H1 (cell line): ENCODE data around the gene AP1S3. TPM values are rescaled to one million over a fixed set of nuclear protein-coding genes. Genes with fewer than 3 reads are reported as not detected.
A peak's percentile ranks its signal among the peaks of the same experiment; 100 is the strongest.

Source experiments
- HDAC2 ChIP-seq, 2 experiments: fragments of 300-600 bp in 1 of 2; sonication (generic) in 1 of 2; IDR thresholded peaks; 2 replicates each; pipeline ENCODE4 v1.6.1; 2011 to 2012; ENCODE audit warnings: low read depth in 2 of 2, low read length in 2 of 2, mild to moderate bottlenecking in 2 of 2, moderate library complexity in 2 of 2, borderline replicate concordance in 1 of 2, inconsistent platforms in 1 of 2
- POLR2A ChIP-seq, 2 experiments: IDR thresholded peaks; 1 replicate in 1 of 2; 2 replicates in 1 of 2; pipeline ENCODE4 v1.6.1; 2011; ENCODE audit warnings: low read depth in 2 of 2, low read length in 2 of 2, mild to moderate bottlenecking in 2 of 2; ENCODE audit errors: control extremely low read depth in 1 of 2
- polyA plus RNA-seq, 7 experiments: library from polyadenylated mRNA; depleted of rRNA in 3 of 7; stranded (reverse) in 5 of 7; unstranded in 2 of 7; fragments of >200 nt in 5 of 7; fragments of 200-250 nt in 2 of 7; gene quantifications; 1 replicate in 5 of 7; 2 replicates in 1 of 7; 4 replicates in 1 of 7; pipeline versions ENCODE4 v1.2.1 to v1.2.3, GENCODE V29; 2011 to 2013; ENCODE audit warnings: missing spikeins in 2 of 7, mixed read lengths in 2 of 7
- total RNA-seq: library from RNA; stranded (reverse); fragmentation: NEBNext Ultra II Directional; extraction: Animal tissue kit (Norgen Biotek cat#: 25700); gene quantifications from 2 replicates; pipeline ENCODE4 v1.2.1, GENCODE V29; 2021
- TF ChIP-seq, protein P1 (sequence below): fragments of 300-600 bp; sonication (generic); IDR thresholded peaks from 2 replicates; pipeline ENCODE4 v1.7.1; 2012; ENCODE audit warnings: low read length, moderate library complexity, mild to moderate bottlenecking, inconsistent platforms; ENCODE audit not compliant: insufficient replicate concordance
- TF ChIP-seq, protein P2 (sequence below): IDR thresholded peaks from 2 replicates; pipeline ENCODE4 v1.6.1; 2012; ENCODE audit warnings: low read length, inconsistent platforms

Gene AP1S3
- total and polyA plus RNA-seq, 2 of the 8 experiments (the other 6 are each of a cell fraction or from before 2014, with no cell fraction given) = 3.9 to 20.2 TPM

DNA sequence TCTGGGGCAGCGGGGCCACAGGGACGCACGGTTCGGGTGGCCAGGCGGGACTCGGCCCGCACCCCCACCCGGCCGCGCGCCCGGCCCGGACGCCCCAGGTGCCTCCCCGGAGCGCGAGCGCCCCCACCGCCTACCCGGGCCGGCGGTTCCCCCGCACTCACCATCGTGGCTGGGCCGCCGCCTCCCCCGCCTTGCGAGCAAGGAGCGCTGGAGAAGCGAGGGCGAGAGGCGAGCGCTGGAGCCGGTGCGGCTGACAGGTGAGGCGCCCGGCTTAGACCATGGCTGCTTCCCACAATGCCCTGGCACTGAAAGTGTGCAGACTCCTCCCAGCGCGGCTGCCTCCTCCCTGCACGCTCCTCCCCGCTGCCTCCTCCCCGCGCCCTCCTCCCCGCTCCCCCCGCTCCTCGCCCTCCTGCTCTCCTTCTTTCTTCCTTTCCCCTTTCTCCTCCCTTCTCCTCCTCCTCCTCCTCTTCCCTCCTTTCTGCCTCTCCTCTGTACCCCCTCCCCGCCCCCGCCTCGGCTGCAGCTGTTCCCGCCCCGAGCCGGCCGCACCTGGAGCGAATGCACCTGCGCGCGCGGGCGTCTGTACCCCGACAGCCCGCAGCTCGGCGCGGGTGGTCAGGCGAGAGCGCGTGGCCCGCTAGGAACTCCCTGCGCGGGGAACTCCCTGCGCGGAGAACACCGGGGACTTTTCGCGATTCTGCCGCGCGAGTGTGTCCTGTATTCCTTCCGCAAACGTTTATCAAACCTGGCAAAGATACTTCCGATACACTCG lies at the start of gene AP1S3 (continued):
- TF ChIP-seq, protein P1, sequence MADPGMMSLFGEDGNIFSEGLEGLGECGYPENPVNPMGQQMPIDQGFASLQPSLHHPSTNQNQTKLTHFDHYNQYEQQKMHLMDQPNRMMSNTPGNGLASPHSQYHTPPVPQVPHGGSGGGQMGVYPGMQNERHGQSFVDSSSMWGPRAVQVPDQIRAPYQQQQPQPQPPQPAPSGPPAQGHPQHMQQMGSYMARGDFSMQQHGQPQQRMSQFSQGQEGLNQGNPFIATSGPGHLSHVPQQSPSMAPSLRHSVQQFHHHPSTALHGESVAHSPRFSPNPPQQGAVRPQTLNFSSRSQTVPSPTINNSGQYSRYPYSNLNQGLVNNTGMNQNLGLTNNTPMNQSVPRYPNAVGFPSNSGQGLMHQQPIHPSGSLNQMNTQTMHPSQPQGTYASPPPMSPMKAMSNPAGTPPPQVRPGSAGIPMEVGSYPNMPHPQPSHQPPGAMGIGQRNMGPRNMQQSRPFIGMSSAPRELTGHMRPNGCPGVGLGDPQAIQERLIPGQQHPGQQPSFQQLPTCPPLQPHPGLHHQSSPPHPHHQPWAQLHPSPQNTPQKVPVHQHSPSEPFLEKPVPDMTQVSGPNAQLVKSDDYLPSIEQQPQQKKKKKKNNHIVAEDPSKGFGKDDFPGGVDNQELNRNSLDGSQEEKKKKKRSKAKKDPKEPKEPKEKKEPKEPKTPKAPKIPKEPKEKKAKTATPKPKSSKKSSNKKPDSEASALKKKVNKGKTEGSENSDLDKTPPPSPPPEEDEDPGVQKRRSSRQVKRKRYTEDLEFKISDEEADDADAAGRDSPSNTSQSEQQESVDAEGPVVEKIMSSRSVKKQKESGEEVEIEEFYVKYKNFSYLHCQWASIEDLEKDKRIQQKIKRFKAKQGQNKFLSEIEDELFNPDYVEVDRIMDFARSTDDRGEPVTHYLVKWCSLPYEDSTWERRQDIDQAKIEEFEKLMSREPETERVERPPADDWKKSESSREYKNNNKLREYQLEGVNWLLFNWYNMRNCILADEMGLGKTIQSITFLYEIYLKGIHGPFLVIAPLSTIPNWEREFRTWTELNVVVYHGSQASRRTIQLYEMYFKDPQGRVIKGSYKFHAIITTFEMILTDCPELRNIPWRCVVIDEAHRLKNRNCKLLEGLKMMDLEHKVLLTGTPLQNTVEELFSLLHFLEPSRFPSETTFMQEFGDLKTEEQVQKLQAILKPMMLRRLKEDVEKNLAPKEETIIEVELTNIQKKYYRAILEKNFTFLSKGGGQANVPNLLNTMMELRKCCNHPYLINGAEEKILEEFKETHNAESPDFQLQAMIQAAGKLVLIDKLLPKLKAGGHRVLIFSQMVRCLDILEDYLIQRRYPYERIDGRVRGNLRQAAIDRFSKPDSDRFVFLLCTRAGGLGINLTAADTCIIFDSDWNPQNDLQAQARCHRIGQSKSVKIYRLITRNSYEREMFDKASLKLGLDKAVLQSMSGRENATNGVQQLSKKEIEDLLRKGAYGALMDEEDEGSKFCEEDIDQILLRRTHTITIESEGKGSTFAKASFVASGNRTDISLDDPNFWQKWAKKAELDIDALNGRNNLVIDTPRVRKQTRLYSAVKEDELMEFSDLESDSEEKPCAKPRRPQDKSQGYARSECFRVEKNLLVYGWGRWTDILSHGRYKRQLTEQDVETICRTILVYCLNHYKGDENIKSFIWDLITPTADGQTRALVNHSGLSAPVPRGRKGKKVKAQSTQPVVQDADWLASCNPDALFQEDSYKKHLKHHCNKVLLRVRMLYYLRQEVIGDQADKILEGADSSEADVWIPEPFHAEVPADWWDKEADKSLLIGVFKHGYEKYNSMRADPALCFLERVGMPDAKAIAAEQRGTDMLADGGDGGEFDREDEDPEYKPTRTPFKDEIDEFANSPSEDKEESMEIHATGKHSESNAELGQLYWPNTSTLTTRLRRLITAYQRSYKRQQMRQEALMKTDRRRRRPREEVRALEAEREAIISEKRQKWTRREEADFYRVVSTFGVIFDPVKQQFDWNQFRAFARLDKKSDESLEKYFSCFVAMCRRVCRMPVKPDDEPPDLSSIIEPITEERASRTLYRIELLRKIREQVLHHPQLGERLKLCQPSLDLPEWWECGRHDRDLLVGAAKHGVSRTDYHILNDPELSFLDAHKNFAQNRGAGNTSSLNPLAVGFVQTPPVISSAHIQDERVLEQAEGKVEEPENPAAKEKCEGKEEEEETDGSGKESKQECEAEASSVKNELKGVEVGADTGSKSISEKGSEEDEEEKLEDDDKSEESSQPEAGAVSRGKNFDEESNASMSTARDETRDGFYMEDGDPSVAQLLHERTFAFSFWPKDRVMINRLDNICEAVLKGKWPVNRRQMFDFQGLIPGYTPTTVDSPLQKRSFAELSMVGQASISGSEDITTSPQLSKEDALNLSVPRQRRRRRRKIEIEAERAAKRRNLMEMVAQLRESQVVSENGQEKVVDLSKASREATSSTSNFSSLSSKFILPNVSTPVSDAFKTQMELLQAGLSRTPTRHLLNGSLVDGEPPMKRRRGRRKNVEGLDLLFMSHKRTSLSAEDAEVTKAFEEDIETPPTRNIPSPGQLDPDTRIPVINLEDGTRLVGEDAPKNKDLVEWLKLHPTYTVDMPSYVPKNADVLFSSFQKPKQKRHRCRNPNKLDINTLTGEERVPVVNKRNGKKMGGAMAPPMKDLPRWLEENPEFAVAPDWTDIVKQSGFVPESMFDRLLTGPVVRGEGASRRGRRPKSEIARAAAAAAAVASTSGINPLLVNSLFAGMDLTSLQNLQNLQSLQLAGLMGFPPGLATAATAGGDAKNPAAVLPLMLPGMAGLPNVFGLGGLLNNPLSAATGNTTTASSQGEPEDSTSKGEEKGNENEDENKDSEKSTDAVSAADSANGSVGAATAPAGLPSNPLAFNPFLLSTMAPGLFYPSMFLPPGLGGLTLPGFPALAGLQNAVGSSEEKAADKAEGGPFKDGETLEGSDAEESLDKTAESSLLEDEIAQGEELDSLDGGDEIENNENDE = no peak
- TF ChIP-seq HDAC2 (IDR thresholded peaks at IDR 0.05; ENCODE audit: borderline replicate concordance in 1 of 2, low read depth in 2 of 2, low read length in 2 of 2) = no peak; a peak in 1 of 4 replicates
- TF ChIP-seq POLR2A (IDR thresholded peaks at IDR 0.05; ENCODE audit: control extremely low read depth in 1 of 2, low read depth in 2 of 2, low read length in 2 of 2) = peak; percentile 17 to 41; a peak in 2 of 3 replicates
- TF ChIP-seq, protein P2, sequence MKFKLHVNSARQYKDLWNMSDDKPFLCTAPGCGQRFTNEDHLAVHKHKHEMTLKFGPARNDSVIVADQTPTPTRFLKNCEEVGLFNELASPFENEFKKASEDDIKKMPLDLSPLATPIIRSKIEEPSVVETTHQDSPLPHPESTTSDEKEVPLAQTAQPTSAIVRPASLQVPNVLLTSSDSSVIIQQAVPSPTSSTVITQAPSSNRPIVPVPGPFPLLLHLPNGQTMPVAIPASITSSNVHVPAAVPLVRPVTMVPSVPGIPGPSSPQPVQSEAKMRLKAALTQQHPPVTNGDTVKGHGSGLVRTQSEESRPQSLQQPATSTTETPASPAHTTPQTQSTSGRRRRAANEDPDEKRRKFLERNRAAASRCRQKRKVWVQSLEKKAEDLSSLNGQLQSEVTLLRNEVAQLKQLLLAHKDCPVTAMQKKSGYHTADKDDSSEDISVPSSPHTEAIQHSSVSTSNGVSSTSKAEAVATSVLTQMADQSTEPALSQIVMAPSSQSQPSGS = no peak
